Measurements from ENCODE around the gene THOC5. TPM values are rescaled to one million over a fixed set of nuclear protein-coding genes. Genes with fewer than 3 reads are reported as not detected.

The THOC5 gene
- total RNA-seq, 1 experiment from 2014 or later, result 80.6 TPM

DNA sequence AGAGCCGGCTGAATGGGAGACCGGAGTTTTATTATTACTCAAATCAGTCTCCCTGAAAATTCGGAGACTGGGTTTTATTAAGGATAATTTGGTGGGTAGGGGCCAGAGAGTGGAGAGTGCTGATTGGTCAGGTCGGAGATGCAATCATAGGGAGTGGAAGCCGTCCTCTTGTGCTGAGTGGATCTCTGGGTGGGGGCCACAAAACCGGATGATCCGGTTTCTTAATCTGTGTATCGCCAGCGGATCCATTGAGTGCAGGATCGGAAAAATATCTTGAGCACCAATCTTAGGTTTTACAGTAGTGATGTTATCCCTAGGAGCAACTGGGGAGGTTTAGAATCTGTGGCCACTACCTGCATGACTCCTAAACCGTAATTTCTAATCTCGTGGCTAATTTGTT lies 28.2 kb upstream of the THOC5 start:
- ATAC-seq (no peak), DNase-seq (ENCODE audit: low read depth, low spot score) (no peak)
- RAD21 ChIA-PET (ENCODE audit: low non-redundant PET in 1 of 2, low total read pairs in 2 of 2, uncharacterized antibody in 2 of 2, unreplicated experiment in 2 of 2), result interaction anchor here in 1 of 2 experiments (0.7 kb wide), 1 partner anchor 192 kb away, joined by 4 read pairs; no protein-coding TSS in a partner anchor
- intact Hi-C loops (cut with micrococcal nuclease), result no loop called here
- Histone ChIP-seq H3K9ac (ENCODE audit: low read length) (no peak overlapping the region), H3K9me3 (ENCODE audit: control insufficient read depth in 1 of 2, insufficient read depth in 1 of 2, low read depth in 1 of 2, low read length in 2 of 2) (no peaks in the 10 kb centered on the region), H3K79me2 (ENCODE audit: insufficient read depth, low read length) (peaks cover 14% of the 10 kb centered on the region; the same call in 1 of the 2 replicates), H3K4me1 (ENCODE audit: control insufficient read depth in 1 of 2, insufficient read depth in 2 of 2, low read length in 2 of 2) (peaks cover 11 to 17% of the 10 kb centered on the region in 2 experiments), H3K27ac (ENCODE audit: low read depth, low read length) (peak overlapping the region; percentile 73), H3K27me3 (ENCODE audit: insufficient read depth, low read length) (no peaks in the 10 kb centered on the region), H3K36me3 (ENCODE audit: control insufficient read depth in 1 of 2, insufficient read depth in 2 of 2, low read length in 2 of 2) (peaks cover 0 to 3% of the 10 kb centered on the region in 2 experiments; a peak in 1 of 4 replicates), H3K9me2 (ENCODE audit: insufficient read depth) (no peaks in the 10 kb centered on the region), H3K4me2 (ENCODE audit: low read length) (peak overlapping the region; percentile 96), H2AFZ (ENCODE audit: low read depth, low read length, poor library complexity, severe bottlenecking) (no peak overlapping the region), H3K4me3 (replicated peaks in 1 of 2; ENCODE audit: low read depth in 1 of 2, low read length in 2 of 2) (peak overlapping the region; percentile 93 to 97; a peak in 3 of 4 replicates), H4K20me1 (ENCODE audit: insufficient read depth) (no peaks in the 10 kb centered on the region)
- TF ChIP-seq CEBPB (IDR thresholded peaks at IDR 0.05; ENCODE audit: low read depth), result no peak
- no peak for TF ChIP-seq YY1 (IDR thresholded peaks at IDR 0.05; ENCODE audit: extremely low read depth, insufficient replicate concordance, low read depth, low read length)
- TF ChIP-seq, protein P1, sequence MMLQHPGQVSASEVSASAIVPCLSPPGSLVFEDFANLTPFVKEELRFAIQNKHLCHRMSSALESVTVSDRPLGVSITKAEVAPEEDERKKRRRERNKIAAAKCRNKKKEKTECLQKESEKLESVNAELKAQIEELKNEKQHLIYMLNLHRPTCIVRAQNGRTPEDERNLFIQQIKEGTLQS (IDR thresholded peaks at IDR 0.05), result no peak
- no peak for TF ChIP-seq SP1 (IDR thresholded peaks at IDR 0.05; ENCODE audit: low read depth)
- TF ChIP-seq POLR2AphosphoS5 (IDR thresholded peaks at IDR 0.05; ENCODE audit: low read depth, low read length), result no peak
- no peak for TF ChIP-seq ZFX (IDR thresholded peaks at IDR 0.05)
- TF ChIP-seq ZNF274 (IDR thresholded peaks at IDR 0.05; ENCODE audit: low read depth, low read length), result no peak
- TF ChIP-seq EZH2phosphoT487 (IDR thresholded peaks at IDR 0.05; ENCODE audit: borderline replicate concordance), result no peak
- no peak for TF ChIP-seq CBX3 (IDR thresholded peaks at IDR 0.05; ENCODE audit: low read depth)
- CTCF ChIA-PET, result no interaction called here
- BruUV-seq (replicated peaks), result no TSS peak
- POLR2A ChIA-PET, result interaction anchor here (0.6 to 0.7 kb wide), 2 partner anchors 23 to 423 kb away, joined by 3 to 5 read pairs; no protein-coding TSS in a partner anchor

DNA sequence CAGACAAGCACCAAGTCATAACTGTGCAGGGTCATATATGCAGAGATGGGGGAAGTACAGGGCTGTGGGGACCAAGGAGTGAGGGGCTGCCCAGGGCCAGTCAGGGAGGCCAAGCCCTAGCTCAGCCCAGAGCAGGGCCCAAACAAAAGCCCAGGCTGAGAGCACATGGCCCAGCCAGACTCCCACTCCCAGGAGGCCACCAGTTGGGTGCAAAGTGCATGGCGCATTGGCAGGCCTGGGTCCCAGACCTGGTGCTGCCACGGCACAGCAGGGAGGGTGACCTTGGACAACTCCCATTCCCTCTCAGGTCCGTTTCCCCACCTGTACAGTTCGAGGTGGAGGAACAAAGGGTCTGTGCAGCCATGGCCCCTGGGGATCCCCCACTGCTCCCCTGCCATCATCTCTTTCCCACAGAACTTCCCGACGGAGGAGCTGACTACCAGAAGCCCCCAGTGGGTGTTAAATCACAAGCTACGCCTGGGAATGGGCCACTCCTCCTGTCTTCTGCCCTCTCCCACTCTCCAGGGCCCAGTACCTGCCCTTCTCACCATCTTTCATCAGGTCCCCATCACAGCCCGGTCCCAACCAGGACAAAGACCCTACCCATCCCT lies 26.7 kb upstream of the THOC5 start:
- Histone ChIP-seq H3K4me1 (ENCODE audit: control insufficient read depth in 1 of 2, insufficient read depth in 2 of 2, low read length in 2 of 2) (peaks cover 11 to 17% of the 10 kb centered on the region in 2 experiments), H3K4me3 (replicated peaks in 1 of 2; ENCODE audit: low read depth in 1 of 2, low read length in 2 of 2) (peak overlapping the region; percentile 93 to 97), H3K79me2 (ENCODE audit: insufficient read depth, low read length) (peaks cover 14% of the 10 kb centered on the region; the same call in 1 of the 2 replicates), H3K36me3 (ENCODE audit: control insufficient read depth in 1 of 2, insufficient read depth in 2 of 2, low read length in 2 of 2) (peaks cover 0 to 3% of the 10 kb centered on the region in 2 experiments; a peak in 1 of 4 replicates), H3K9ac (ENCODE audit: low read length) (peak overlapping the region; percentile 88), H4K20me1 (ENCODE audit: insufficient read depth) (no peaks in the 10 kb centered on the region), H3K27me3 (ENCODE audit: insufficient read depth, low read length) (no peaks in the 10 kb centered on the region), H3K4me2 (ENCODE audit: low read length) (peak overlapping the region; percentile 96), H3K27ac (ENCODE audit: low read depth, low read length) (peak overlapping the region; percentile 73), H3K9me2 (ENCODE audit: insufficient read depth) (no peaks in the 10 kb centered on the region), H3K9me3 (ENCODE audit: control insufficient read depth in 1 of 2, insufficient read depth in 1 of 2, low read depth in 1 of 2, low read length in 2 of 2) (no peaks in the 10 kb centered on the region), H2AFZ (ENCODE audit: low read depth, low read length, poor library complexity, severe bottlenecking) (no peak overlapping the region)
- ChIA-PET POLR2A (no interaction called here), CTCF (interaction anchor here (1.4 kb wide), 1 partner anchor 508 kb away, joined by 3 read pairs; no protein-coding TSS in a partner anchor), RAD21 (ENCODE audit: low non-redundant PET in 1 of 2, low total read pairs in 2 of 2, uncharacterized antibody in 2 of 2, unreplicated experiment in 2 of 2) (no interaction called here)
- peak; percentile 31 for ATAC-seq
- intact Hi-C loops (cut with micrococcal nuclease), result no loop called here
- no peak for TF ChIP-seq CBX3 (IDR thresholded peaks at IDR 0.05; ENCODE audit: low read depth)
- TF ChIP-seq SRF (IDR thresholded peaks at IDR 0.05; ENCODE audit: low read depth), result no peak
- no peak for TF ChIP-seq FOSL1 (IDR thresholded peaks at IDR 0.05; ENCODE audit: low read depth)
- no peak for TF ChIP-seq CEBPB (IDR thresholded peaks at IDR 0.05; ENCODE audit: low read depth)
- DNase-seq (ENCODE audit: low read depth, low spot score), result no peak
- BruUV-seq (replicated peaks), result TSS peak; percentile 59

Measured in HCT116 (cell line).